Peyer's patch (tissue), 4 donors: ENCODE results near the gene MAP4K3. TPM values are rescaled to one million over a fixed set of nuclear protein-coding genes. Genes with fewer than 3 reads are reported as not detected.

ENCODE experiments used
- DNase-seq, 3 donors: peaks; one replicate each; pipeline ENCODE4 v3.0.0-alpha.2; 2017 to 2019
- H3K27ac ChIP-seq, 4 donors: fragments of 200-600 bp; sonication (generic); one replicate each; pipeline ENCODE4 v1.5.1; 2016 to 2019
- H3K27me3 ChIP-seq, 2 donors: fragments of 200-600 bp; sonication (generic); one replicate each; pipeline ENCODE4 v1.5.1; 2019
- H3K36me3 ChIP-seq, 3 donors: fragments of 200-600 bp; sonication (generic); one replicate each; pipeline ENCODE4 v1.5.1; 2016 to 2019
- H3K4me1 ChIP-seq, 4 donors: fragments of 200-600 bp; sonication (generic); one replicate each; pipeline ENCODE4 v1.5.1; 2016 to 2019
- H3K4me3 ChIP-seq, 4 donors: fragments of 200-600 bp; sonication (generic); 1 replicate in 3 of 4; 2 replicates in 1 of 4; pipeline ENCODE4 v1.5.1; 2016 to 2019; ENCODE audit warnings: mild to moderate bottlenecking in 1 of 4
- H3K9me3 ChIP-seq, 4 donors: fragments of 200-600 bp; sonication (generic); one replicate each; pipeline ENCODE4 v1.5.1; 2016 to 2019; ENCODE audit warnings: mild to moderate bottlenecking in 1 of 4
- POLR2A ChIP-seq, 2 donors: fragments of 450-650 bp; IDR thresholded peaks; one replicate each; pipeline ENCODE4 v1.5.1; 2017; ENCODE audit warnings: antibody characterized with exemption in 2 of 2, mild to moderate bottlenecking in 2 of 2, moderate library complexity in 2 of 2
- total RNA-seq, 4 donors: library from RNA; depleted of rRNA; stranded (reverse); fragments of >200 nt; gene quantifications; one replicate each; pipeline ENCODE4 v1.1.0, GENCODE V29; 2016
- TF ChIP-seq, protein P1 (sequence below), 6 experiments: fragments of 450-650 bp in 4 of 6; fragments of 200-600 bp in 2 of 6; sonication (generic) in 1 of 6; IDR thresholded peaks; one replicate each; pipeline ENCODE4 v1.5.1; 2017 to 2019; ENCODE audit warnings: antibody characterized with exemption in 6 of 6, mild to moderate bottlenecking in 3 of 6, moderate library complexity in 1 of 6

Gene MAP4K3
- total RNA-seq, 4 donors from 2014 or later = 41.3 to 80.9 (median 43.9) TPM

DNA sequence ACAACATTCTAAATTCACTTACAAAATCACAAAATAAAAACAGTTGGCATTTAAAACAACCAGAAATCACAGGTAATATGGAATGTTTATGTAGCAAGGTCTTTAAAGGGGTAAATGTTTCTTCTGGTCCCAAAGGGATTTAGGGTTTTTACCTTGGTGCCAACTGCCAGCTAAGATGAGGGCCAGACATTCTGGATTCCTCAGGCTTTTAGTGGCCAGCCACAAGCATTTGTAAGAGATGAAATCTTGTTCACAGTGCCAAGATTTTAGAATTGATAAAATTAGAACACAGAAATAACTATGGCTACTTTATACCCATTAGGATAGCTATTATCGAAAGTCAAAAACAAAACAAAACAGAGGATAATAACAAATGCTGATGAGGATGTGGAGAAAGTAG, 132.9 kb downstream of the MAP4K3 start:
- no peak for DNase-seq
- no peaks in the 10 kb centered on the region for H3K36me3 ChIP-seq
- H3K9me3 ChIP-seq = no peaks in the 10 kb centered on the region
- H3K4me1 ChIP-seq = no peaks in the 10 kb centered on the region
- no peak overlapping the region for H3K27ac ChIP-seq
- no peaks in the 10 kb centered on the region for H3K27me3 ChIP-seq
- H3K4me3 ChIP-seq = no peak overlapping the region
- TF ChIP-seq, protein P1, sequence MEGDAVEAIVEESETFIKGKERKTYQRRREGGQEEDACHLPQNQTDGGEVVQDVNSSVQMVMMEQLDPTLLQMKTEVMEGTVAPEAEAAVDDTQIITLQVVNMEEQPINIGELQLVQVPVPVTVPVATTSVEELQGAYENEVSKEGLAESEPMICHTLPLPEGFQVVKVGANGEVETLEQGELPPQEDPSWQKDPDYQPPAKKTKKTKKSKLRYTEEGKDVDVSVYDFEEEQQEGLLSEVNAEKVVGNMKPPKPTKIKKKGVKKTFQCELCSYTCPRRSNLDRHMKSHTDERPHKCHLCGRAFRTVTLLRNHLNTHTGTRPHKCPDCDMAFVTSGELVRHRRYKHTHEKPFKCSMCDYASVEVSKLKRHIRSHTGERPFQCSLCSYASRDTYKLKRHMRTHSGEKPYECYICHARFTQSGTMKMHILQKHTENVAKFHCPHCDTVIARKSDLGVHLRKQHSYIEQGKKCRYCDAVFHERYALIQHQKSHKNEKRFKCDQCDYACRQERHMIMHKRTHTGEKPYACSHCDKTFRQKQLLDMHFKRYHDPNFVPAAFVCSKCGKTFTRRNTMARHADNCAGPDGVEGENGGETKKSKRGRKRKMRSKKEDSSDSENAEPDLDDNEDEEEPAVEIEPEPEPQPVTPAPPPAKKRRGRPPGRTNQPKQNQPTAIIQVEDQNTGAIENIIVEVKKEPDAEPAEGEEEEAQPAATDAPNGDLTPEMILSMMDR (IDR thresholded peaks at IDR 0.05) = no peak
- no peak for TF ChIP-seq POLR2A (IDR thresholded peaks at IDR 0.05)

DNA sequence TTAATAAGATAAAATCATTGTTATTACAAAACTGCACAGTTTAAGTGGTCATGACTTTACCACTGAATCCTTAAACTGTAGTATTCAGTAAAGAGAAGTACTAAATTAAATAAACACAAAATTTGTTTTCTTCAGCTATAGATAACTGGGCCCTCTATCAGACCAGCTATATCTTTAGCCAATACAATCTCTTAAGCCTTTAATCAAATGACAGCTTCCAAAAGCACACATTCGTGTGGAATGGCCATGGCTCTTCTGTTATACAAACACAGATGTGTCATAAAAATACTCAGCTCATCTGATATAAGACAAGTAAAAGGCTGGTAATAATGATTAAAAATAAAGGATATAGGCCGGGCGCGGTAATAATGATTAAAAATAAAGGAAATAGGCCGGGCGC, 135.7 kb downstream of the MAP4K3 start:
- Histone ChIP-seq H3K36me3 (no peaks in the 10 kb centered on the region), H3K4me3 (no peak overlapping the region), H3K9me3 (no peaks in the 10 kb centered on the region), H3K27me3 (no peaks in the 10 kb centered on the region), H3K27ac (no peak overlapping the region), H3K4me1 (no peaks in the 10 kb centered on the region)
- TF ChIP-seq, protein P1 (IDR thresholded peaks at IDR 0.05) = no peak
- TF ChIP-seq POLR2A (IDR thresholded peaks at IDR 0.05) = no peak
- no peak for DNase-seq

DNA sequence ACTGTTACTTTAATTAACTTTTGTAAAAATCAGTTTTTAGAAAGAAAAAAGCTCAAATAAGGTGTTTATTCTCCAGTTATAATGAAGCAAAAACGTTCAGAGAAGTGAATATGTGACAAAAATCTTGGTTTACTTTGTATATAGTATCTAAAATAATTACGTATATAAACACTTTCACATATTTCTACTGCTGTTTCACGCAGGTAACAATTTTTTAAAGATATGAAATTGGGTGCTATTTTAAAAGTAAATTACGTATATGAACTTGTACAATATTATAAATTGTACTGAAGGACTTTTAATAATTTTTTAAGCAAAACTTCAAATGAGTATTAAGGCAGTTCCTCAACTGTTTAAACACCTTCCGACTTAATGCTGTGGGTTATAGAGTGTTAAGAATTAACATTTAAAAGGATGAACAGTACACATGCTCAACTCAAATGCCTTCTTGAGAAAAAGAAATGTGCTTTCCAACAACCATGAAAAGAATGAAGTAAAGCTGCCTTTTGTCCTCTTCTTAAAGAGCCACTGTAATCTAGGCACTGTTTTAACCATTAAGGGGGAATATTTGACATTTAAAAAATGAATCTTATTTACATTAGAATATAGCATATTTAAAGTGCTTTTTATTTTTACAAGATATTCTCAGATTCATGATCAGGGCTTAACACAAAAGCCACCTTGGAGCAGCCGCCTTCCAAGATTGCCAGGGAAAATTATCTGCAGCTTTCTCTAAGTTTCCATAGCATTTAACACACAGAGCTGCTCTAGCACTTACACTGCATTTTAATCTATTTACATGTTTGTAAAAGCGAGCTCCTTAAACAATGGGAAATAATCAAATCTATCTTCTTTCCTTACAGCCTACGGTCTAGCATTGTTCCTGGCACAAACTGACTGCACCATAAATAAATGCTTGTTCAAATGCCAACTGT, 136.8 kb downstream of the MAP4K3 start:
- Histone ChIP-seq H3K4me1 (no peaks in the 10 kb centered on the region), H3K9me3 (no peaks in the 10 kb centered on the region), H3K27ac (no peak overlapping the region), H3K36me3 (no peaks in the 10 kb centered on the region), H3K27me3 (no peaks in the 10 kb centered on the region), H3K4me3 (no peak overlapping the region)
- DNase-seq = no peak
- TF ChIP-seq POLR2A (IDR thresholded peaks at IDR 0.05) = no peak

DNA sequence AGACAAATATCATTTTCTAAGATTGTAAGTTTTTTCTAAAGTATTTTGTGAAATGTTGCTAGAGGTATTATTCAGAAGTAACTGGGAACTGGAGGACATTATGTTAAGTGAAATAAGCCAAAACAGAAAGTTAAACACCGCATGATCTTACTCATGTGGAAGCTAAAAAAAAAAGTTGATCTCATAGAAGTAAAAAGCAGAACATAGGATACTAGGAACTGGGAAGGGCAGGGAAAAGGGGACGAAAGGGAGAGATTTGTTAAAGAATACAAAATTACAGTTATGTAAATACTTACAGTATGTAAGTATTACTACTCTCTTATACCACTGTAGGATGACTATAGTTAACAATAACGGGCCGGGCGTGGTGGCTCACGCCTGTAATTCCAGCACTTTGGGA, 146.7 kb downstream of the MAP4K3 start:
- no peaks in the 10 kb centered on the region for H3K27me3 ChIP-seq
- H3K36me3 ChIP-seq = peaks cover 0 to 63% (median 0%) of the 10 kb centered on the region in 3 donors
- TF ChIP-seq, protein P1 (IDR thresholded peaks at IDR 0.05) = no peak
- no peak for TF ChIP-seq POLR2A (IDR thresholded peaks at IDR 0.05)
- no peak overlapping the region for H3K27ac ChIP-seq
- no peaks in the 10 kb centered on the region for H3K4me1 ChIP-seq
- no peaks in the 10 kb centered on the region for H3K9me3 ChIP-seq
- no peak for DNase-seq
- no peak overlapping the region for H3K4me3 ChIP-seq

DNA sequence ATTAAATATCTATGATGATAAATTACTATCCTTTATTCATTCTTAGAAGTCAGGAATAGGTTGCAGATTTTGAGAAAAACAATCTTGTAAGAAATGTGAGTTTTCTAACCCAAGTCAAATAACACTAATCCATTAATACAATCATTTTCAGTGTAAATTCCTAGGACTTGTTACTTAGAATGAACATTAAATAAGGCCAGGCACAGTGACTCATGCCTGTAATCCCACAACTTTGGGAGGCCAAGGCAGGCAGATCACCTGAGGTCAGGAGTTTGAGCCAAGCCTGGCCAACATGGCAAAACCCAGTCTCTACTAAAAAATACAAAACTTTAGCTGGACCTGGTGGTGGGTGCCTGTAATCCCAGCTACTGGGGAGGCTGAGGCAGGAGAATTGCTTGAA, 147.5 kb downstream of the MAP4K3 start:
- no peak for DNase-seq
- TF ChIP-seq POLR2A (IDR thresholded peaks at IDR 0.05) = no peak
- TF ChIP-seq, protein P1 (IDR thresholded peaks at IDR 0.05) = no peak
- Histone ChIP-seq H3K27me3 (no peaks in the 10 kb centered on the region), H3K4me3 (no peak overlapping the region), H3K36me3 (peaks cover 0 to 68% (median 0%) of the 10 kb centered on the region in 3 donors), H3K27ac (no peak overlapping the region), H3K4me1 (no peaks in the 10 kb centered on the region), H3K9me3 (no peaks in the 10 kb centered on the region)

DNA sequence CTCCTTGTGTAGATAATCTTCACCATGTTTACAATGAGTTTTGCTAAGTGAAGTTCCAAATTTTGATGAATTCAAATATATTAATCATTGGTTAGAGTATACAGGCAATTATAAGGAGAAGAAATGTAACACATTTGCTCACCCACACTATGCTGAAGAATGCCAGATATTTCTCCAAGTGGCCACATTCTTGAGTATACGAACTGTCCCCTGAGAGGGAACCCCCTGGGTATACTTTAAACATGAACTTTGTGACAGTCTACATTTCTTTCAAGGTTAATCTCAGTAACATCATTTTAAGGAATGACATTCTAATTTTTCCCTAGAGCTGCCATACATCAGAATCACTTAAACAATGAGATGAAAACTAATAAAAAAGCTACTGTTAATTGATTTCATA, 153.5 kb downstream of the MAP4K3 start:
- TF ChIP-seq, protein P1 (IDR thresholded peaks at IDR 0.05) = no peak
- TF ChIP-seq POLR2A (IDR thresholded peaks at IDR 0.05) = no peak
- no peak overlapping the region for H3K27ac ChIP-seq
- DNase-seq = no peak
- H3K4me3 ChIP-seq = no peak overlapping the region
- H3K27me3 ChIP-seq = no peaks in the 10 kb centered on the region
- no peaks in the 10 kb centered on the region for H3K9me3 ChIP-seq
- H3K4me1 ChIP-seq = no peaks in the 10 kb centered on the region
- peaks cover 0 to 69% (median 0%) of the 10 kb centered on the region in 3 donors for H3K36me3 ChIP-seq
